ENCODE data around the gene WWOX.

DNA sequence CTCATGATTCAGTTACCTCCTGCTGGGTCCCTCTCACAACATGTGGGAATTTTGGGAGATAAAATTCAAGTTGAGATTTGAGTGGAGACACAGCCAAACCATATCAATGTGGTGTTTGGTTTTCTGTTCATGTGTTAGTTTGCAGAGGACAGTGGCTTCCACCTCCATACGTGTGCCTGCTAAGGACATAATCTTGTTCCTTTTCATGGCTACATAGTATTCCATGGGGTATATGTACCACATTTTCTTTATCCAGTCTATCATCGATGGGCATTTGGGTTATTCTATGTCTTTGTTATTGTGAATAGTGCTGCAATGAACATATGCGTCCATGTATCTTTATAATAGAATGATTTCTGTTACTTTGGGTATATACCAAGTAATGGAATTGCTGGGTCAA, 4.5 kb upstream of the WWOX start:
- TF ChIP-seq POLR2AphosphoS5 (IDR thresholded peaks at IDR 0.05) (no peak), CTCF (IDR thresholded peaks at IDR 0.05) (no peak)
